Effector CD4-positive, alpha-beta T cell (primary cell): ENCODE results near the gene TRMT112.

ENCODE experiments used
- DNase-seq: peaks from one replicate; pipeline ENCODE4 v3.0.0-alpha.2; 2020

The TRMT112 gene

DNA sequence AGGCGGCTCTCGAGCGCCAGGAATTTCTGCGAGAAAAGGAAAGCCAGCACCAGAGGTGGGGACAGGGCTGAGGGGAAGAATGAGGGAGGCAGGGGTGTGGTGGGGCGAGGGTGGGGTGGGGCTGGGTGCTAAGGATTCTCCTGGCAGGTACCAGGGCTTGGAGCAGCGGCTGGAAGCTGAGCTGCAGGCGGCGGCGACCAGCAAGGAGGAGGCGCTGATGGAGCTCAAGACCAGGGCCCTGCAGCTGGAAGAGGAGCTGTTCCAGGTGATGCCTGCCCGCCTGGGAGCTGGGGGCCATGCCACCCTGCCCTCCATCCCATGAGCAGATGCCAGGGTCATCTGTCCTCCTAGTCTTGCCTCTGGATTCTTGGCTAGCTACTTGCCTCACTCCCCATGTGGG, 32.0 kb upstream of the TRMT112 start:
- no peak for DNase-seq

DNA sequence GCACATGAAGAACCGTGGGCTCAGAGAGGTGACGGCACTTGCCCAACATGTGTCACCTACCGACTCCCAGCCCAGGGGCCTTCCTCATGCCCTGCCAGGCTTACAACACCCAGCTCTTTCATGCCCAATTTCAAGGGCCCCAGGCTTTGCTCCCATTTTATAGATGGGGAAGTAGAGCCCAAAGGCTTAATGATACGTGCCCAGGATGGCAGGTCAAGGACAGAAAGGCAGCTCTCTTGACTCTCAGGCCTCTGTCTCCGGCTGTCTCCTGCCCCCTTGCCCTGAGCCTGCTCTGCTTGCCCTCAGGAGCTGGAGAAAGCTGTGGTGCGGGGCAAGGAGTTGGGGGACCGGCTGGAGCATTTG, 31.6 kb upstream of the TRMT112 start:
- no peak for DNase-seq

DNA sequence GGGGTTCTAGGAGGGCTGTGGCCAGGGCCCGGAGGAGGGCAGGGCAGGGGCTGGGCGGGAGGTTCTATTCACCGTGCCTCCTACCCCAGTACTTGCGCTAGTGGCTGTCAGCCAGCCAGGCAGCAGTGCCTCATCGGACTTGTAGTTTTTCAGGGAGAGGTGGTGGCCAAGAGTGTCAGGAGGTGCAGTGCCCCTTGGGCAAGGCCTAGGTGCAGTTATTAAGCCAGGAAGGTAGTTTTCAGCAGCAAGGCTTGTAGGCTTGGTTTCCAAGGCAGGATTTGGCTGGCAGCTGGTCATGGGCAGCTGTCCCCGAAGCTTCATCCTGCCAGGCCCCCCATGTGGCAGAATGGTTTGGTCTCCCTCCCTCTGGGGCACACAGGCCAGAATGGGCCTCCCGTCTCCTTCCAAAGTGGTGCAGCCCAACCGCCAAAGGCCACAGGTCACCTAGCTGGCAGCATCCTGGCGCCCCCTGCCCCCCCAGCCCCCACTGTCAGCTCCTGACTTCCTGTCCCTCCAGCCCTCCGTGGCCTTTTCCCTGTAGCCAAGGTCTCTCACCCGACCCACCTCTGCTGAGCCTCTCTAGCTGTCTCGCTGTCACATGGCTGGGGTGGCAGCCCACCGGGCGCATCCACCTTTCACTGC, 31.1 kb upstream of the TRMT112 start:
- DNase-seq, result no peak

DNA sequence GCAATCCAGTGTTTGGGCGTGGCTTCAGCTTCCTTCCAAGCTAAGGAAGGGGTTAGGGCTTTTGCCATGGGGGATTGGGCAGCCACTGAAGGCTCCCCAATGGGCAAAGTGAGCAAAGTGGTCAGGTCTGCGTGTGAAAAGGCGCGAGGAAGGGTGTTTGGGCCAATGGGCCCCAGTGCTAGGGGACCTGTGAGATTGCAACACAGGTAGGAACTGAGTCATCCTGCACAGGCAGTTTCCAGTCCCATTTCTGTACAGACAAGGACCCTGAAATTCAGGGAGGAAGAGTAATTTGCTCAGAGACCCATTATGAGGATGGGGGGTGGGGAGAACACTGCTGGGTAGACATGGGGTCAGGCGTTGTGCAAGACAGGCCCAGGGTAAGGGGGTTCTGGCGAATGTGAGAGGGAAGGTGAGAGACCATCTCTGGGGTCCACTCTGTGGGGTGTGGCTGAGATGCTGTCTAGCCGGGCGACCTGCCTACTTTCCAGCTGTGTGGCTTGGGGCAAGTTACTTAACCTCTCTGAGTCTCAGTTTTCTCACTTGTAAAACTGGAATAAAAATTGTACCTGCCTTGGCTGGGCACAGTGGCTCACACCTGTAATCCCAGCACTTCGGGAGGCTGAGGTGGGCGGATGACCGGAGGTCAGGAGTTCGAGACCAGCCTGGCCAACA, 30.0 kb upstream of the TRMT112 start:
- DNase-seq, result no peak

DNA sequence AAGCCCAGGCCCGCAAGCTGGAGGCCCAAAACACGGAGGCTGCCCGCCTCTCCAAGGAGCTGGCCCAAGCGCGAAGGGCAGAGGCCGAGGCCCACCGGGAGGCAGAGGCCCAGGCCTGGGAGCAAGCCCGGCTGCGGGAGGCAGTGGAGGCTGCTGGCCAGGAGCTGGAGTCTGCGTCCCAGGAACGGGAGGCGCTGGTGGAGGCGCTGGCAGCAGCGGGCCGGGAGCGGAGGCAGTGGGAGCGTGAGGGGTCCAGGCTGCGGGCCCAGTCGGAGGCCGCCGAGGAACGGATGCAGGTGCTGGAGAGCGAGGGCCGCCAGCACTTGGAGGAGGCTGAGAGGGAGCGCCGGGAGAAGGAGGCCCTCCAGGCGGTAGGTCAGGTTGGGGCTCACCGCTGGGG, 27.4 kb upstream of the TRMT112 start:
- no peak for DNase-seq

DNA sequence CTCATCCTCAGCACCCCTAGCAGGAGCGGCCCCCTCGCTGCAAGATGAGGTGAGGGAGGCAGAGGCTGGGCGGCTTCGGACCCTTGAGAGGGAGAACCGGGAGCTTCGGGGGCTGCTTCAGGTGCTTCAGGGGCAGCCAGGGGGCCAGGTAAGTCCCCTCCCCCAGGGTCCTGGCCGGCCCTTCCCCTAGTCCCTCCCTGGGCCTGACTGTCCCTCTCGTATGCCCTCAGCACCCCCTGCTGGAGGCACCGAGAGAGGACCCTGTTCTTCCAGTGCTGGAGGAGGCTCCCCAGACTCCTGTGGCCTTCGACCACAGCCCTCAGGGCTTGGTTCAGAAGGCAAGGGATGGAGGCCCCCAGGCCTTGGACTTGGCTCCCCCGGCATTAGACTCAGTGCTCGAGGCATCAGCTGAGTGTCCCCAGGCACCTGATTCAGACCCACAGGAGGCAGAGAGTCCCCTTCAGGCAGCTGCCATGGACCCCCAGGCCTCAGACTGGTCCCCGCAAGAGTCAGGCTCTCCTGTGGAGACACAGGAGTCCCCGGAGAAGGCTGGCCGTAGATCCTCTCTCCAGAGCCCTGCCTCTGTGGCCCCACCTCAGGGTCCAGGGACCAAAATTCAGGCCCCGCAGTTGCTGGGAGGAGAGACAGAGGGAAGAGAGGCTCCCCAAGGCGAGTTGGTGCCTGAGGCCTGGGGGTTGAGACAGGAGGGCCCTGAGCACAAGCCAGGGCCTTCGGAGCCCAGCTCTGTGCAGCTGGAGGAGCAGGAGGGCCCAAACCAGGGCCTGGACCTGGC, 26.6 kb upstream of the TRMT112 start:
- no peak for DNase-seq

DNA sequence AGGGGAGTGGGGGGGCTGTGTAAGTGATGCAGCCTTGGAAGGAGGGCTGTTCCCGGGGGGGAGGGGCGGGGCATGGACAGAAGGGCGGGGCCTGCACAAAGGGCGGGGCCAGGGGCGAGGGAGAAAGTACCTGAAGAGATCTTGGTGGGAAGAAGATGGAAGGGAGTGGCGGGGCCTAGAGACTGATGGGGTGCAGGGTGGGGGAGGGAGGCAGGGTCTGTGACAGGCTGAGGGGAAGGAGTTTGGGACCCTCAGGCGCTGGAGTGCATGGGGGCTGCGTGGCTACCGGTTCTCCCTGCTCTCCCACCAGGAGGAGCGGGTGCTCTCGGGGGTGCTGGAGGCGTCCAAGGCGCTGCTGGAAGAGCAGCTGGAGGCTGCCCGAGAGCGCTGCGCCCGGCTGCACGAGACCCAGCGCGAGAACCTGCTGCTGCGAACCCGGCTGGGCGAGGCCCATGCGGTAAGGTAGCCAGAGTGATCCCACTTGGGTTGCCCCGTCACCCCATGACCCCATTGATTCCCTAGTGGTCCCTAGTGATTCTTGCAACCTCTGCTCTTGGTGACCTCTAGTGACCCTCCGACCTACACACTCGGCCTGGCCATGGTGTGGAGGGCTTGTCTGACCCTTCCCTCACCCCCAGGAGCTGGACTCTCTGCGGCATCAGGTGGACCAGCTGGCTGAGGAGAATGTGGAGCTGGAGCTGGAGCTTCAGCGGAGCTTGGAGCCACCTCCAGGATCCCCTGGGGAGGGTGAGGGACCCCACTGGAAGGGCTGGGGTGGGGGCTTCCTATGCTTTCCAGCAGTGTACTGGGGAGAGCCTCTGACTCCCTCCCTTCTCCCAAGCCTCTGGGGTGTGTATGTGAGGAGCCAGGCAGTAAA, 25.7 kb upstream of the TRMT112 start:
- DNase-seq, result no peak

DNA sequence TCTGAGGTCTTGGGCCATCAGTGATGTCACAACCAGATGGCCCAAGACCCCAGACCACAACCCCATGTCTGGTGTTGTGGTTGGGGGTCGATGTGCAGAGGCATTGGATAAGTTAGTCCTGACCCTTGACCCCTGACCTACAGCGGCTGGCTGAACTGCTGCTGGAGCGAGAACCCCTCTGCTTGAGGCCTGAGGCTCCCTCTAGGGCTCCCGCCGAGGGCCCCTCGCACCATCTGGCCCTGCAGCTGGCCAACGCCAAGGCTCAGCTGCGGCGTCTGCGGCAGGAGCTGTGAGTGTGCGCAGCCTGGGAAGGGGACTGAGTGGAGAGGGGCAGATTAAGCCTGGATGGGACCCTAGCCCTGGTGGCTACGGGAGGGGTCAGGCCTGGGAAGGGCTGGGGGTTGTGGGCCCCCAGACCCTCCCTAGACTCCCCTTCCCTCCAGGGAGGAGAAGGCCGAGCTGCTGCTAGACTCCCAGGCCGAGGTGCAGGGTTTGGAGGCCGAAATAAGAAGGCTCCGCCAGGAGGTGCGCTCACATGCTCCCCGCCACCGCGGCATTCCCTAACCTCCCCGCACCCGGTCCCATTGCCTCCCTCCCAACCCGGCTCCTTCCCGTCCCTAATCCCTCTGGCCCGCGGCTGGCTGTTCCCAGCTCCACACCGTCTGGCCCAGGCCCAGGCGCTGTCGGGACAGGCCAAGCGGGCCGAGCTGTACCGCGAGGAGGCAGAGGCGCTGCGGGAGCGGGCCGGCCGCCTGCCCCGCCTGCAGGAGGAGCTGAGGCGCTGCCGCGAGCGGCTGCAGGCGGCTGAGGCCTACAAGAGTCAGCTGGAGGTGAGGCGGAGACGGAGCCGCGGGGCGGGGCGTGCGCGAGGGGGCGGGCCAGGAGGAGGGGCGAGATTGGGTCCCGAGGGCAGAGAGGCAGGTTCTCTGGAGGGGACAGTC, 24.8 kb upstream of the TRMT112 start:
- peak; percentile 78 for DNase-seq

DNA sequence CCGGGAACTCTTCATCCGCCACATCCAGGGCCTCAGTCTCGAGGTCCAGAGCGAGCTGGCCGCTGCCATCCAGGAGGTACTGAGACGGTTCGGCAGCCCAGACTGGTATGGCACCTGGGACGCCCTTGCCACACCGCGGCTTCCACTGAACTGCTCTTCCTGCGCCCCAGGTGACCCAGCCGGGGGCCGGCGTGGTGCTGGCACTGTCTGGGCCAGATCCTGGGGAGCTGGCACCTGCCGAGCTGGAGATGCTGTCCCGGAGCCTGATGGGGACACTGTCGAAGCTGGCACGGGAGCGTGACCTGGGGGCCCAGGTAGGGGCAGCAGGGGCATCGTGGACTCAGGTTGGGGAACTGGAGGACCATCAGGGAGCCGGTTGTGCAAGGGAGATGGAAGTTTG, 24.1 kb upstream of the TRMT112 start:
- DNase-seq, result no peak

DNA sequence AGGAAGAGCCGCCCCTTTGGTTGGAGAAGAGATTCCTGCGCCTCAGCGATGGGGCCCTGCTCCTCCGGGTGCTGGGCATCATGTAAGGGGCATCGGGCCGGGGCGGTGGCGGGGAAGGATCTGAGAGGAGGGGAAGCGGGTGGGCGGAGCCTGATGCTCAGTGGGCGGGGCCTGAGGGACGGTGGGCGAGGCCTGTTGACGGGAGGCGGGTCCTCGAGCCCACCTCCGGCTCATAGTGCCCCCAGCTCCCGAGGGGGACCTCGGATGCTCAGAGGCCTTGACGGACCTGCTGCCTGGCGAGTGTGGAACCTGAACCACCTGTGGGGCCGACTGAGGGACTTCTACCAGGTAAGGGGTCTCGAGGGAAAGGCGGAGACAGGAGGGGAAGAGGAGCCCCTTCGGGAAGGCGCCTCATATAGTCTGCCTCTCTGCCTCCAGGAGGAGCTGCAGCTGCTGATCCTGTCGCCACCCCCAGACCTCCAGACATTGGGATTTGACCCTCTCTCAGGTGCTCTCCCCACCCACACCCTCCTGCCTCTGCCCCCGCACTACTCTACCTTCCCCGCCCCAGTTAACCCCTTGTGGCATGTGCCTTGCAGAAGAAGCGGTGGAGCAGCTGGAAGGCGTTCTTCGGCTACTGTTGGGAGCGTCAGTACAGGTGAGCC, 23.4 kb upstream of the TRMT112 start:
- peak; percentile 62 for DNase-seq

DNA sequence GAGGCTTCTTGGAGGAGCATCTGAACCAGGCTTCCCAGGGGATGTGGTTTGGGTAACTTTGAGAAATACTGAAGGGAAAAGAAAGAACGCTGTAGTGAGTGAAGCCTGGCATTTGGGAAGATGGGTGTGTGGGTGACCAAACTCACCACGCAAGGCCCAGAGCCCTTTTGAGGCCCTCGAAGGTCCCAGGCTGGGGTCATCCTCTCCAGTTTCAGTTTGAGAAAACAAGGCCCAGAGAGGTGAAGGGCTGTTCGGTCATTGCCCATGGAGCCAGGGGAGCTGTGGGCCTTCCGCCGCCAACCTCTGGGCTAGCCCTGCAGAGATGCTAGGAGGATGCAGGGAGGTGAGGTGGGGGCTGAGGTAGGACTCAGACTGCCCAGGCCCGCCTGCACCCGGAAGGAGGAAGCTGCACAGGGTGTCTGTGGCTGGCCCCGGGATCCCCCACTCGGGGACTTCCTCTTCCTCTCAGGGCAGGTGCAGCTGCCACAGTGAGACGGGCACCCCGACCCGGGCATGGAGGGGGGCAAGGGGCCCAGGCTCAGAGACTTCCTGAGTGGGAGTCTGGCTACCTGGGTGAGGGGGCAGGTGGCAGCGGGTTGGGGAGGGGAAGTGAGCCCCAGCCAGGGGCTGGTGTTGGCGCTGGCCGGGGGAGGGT, 22.5 kb upstream of the TRMT112 start, which contains the start of gene CCDC88B:
Gene CCDC88B (plus strand): TSS at position 451 of the 655 bp plus-strand sequence. CDS start 63 bp downstream, at position 514.
- peak; percentile 83 for DNase-seq

DNA sequence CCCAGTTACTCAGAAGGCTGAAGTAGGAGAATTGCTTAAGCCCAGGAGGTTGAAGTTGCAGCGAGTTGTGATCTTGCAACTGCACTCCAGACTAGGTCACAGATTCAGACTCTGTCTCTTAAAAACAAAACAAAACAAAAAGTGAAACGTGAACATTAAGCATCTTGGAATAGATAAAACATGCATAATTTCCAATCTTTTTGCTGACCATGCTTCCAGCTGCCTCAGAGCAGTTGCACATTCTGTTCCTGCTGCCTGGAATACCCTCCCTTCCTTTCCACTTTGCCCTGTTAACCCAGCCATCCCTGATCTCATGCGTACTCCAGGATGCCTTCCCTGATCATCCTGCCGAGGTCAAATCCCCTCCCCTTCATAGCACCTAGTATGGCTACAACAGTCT, 21.9 kb upstream of the TRMT112 start:
- no peak for DNase-seq

DNA sequence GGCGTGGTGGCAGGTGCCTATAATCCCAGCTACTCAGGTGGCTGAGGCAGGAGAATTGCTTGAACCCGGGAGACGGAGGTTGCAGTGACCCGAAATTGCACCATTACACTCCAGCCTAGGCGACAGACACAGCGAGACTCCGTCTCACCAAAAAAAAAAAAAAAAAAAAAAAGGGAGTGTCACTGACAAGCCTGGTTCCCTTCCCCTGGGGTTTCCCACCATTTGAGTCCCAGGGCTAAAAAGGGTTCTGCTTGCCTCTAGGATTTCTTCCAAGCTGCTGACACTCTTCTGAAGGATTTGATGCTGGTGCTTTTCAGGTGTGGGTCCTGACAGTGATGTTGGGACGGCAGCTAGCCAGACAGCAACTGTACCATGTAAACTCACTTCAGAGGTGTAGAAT, 21.4 kb upstream of the TRMT112 start:
- no peak for DNase-seq

DNA sequence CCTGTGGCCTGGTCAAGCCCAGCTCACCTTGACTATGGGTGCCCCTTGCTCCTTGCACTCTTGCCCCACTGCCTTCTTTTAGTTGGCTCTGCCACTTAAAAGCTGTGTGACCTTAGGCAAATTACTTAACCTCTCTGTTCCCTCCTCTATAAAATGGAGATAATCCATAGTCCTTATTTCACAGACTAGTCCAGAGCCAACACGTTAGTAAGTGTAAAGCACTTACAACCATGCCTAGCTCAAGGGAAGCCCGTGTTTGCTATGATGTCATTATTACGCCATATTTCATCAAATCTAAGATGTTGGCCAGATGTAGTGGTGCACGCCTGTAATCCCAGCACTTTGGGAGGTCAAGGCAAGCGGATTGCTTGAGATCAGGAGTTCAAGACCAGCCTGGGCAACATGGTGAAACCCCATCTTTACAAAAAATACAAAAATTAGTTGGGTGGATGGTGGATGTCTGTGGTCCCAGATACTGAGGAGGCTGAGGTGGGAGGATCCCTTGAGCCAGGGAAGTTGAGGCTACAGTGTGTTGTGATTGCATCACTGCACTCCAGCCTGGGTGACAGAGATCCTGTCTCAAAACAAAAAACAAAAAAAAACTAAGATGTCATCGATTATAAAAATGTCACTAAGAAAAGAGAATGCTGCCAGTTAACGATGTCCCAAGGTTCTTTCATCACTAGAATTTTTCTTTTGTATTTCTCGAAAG, 20.3 kb upstream of the TRMT112 start:
- no peak for DNase-seq

DNA sequence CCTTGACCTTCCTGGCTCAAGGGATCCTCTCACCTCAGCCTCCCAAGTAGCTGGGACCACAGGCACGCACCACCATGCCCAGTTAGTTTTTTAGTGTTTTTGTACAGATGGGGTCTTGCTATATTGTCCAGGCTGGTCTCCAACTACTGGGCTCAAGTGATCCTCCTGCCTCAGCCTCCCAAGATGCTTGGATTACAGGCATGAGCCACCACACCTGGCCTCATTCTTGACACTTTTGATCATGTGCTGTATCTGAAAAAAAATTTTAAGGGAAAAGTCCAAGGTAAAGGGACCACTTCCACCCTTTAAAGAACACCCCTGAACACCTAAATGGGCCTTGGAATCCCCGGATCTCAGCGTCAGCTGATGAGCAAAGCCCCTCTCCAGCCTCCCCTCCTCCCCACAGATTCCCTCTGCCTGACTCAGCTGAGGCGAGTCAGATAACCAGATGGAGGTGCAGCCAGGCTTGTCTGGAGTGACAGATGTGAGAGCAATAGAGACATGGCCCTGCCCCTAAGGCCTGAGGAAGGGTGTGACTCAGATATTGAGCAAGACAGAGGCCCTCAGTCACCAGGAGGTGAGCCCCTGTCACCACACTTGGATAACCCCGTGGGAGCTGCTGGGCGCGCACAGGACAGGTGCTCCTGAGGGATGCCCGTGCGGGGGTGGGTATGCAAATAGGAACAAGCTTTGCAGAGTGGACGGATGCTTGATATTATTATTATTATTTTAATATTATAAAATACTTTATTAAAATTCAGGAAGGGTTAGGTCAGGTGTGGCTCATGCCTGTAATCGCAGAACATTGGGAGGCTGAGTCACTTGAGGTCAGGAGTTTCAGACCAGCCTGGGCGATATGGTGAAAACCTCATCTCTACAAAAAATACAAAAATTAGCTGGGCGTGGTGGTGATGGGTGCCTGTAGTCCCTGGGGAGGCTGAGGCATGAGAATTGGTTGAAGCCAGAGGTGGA, 17.7 kb upstream of the TRMT112 start:
- DNase-seq, result no peak

DNA sequence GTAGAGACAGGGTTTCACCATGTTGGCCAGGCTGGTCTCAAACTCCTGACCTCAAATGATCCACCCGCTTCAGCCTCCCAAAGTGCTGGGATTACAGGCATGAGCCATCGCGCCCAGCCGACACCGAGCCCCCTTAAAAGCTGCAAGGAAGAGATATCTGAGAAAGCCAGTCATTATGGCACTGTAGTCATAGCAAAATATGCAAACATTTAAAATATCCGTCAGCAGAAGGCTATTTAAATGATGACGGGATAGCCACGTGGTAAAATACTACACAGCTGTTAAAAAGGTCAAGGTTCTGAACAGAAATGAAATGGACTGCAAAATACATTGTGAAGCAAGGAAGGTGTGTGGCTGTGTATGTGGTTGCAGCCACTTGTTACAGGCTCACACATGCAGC, 16.2 kb upstream of the TRMT112 start:
- DNase-seq, result no peak

DNA sequence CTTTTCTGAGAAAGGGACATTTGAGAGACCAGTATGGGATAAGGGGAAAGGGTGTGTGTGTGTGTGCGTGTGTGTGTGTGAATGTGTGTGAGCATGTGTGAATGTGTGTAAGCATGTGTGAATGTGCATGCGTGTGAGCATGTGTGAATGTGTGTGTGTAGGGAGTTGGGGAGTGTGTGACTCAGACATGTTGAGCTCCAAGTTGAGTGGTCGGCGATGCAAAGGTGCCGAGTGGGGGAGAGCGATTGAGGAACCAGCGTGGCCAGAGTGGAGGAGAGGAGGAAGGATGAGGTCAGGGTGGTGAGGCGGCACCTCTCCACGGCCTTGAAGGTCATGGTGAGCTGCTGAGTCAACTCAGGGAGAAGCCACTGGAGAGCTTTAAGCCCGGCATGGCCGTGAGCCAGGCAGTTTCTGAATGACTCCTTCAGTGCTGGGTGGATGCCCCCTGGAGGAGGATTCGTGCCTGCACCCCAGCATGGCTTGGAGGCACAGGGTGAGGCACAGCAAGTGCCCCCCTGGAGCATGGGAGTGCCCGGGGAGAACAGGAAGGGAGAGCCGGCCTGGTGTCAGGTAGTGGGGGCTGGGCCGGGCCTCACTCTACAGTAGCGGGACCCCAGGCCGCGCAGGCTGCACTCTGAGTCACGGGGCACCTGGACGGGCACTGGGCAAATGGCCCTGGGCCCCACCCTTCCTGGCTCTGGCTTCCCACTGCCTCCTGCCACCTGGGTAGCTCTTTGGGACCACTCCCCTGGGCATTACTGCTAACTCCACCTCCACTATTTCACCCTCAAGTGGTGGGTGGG, 14.4 kb upstream of the TRMT112 start:
- peak; percentile 47 for DNase-seq

DNA sequence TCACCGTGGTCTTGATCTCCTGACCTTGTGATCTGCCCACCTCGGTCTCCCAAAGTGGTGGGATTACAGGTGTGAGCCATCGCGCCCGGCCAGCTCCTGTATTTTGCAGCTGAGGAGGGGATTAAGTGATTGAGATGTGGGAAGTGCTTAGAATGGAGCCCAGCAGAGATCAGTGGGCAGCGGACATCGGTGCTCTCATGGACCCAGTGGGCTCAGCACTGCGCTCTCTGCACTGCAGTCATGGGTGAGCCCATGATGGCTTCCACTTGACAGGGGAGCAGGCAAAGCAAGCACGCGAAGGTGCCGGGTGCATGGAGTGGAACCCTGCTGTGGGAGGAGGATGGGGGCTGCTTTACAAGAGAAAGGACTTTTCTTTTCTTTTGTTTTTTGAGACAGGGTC, 13.5 kb upstream of the TRMT112 start:
- no peak for DNase-seq
